Measurements from ENCODE around the gene RNF40.

GRCh38 chr16:30802936-30803335, 40.8 kb downstream of the RNF40 start:
- TF ChIP-seq, protein P1, sequence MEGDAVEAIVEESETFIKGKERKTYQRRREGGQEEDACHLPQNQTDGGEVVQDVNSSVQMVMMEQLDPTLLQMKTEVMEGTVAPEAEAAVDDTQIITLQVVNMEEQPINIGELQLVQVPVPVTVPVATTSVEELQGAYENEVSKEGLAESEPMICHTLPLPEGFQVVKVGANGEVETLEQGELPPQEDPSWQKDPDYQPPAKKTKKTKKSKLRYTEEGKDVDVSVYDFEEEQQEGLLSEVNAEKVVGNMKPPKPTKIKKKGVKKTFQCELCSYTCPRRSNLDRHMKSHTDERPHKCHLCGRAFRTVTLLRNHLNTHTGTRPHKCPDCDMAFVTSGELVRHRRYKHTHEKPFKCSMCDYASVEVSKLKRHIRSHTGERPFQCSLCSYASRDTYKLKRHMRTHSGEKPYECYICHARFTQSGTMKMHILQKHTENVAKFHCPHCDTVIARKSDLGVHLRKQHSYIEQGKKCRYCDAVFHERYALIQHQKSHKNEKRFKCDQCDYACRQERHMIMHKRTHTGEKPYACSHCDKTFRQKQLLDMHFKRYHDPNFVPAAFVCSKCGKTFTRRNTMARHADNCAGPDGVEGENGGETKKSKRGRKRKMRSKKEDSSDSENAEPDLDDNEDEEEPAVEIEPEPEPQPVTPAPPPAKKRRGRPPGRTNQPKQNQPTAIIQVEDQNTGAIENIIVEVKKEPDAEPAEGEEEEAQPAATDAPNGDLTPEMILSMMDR (IDR thresholded peaks at IDR 0.05 in 8 of 11, conservative IDR thresholded peaks at IDR 0.05 in 3 of 11), result no peak
- TF ChIP-seq POLR2AphosphoS5 (IDR thresholded peaks at IDR 0.05), result no peak
